Right atrium auricular region (tissue), 2 donors: ENCODE results near the gene PDGFA. TPM values are rescaled to one million over a fixed set of nuclear protein-coding genes. Genes with fewer than 3 reads are reported as not detected.

Experiments used
- DNase-seq: peaks from one replicate; pipeline ENCODE4 v3.0.0-alpha.2; 2019; ENCODE audit warnings: low spot score
- H3K27ac ChIP-seq, 2 donors: fragments of 200-600 bp; sonication (generic); 1 replicate in 1 of 2; 2 replicates in 1 of 2; pipeline ENCODE4 v1.5.1; 2016 to 2019
- H3K27me3 ChIP-seq, 2 donors: fragments of 200-600 bp; sonication (generic); one replicate each; pipeline versions ENCODE4 v1.5.1 to v1.6.0; 2017 to 2019
- H3K36me3 ChIP-seq: fragments of 200-600 bp; sonication (generic); one replicate; pipeline ENCODE4 v1.5.1; 2016
- H3K4me1 ChIP-seq, 2 donors: fragments of 200-600 bp; sonication (generic); one replicate each; pipeline versions ENCODE4 v1.5.1 to v1.6.0; 2017 to 2019
- H3K4me3 ChIP-seq, 2 donors: fragments of 200-600 bp; sonication (generic); 1 replicate in 1 of 2; 2 replicates in 1 of 2; pipeline ENCODE4 v1.5.1; 2017 to 2019; ENCODE audit warnings: mild to moderate bottlenecking in 1 of 2, moderate library complexity in 1 of 2
- H3K9me3 ChIP-seq, 2 donors: fragments of 200-600 bp; sonication (generic); one replicate each; pipeline ENCODE4 v1.5.1; 2019
- total RNA-seq, 2 donors: library from RNA; depleted of rRNA; stranded (reverse); fragments of >200 nt; gene quantifications; one replicate each; pipeline ENCODE4 v1.1.0, GENCODE V29; 2016
- TF ChIP-seq, protein P1 (sequence below), 2 donors: fragments of 200-600 bp; sonication (generic); IDR thresholded peaks; one replicate each; pipeline ENCODE4 v1.5.1; 2019; ENCODE audit warnings: antibody characterized with exemption in 2 of 2

PDGFA gene
- total RNA-seq, 2 donors from 2014 or later, result 31.8 to 34.2 TPM

DNA sequence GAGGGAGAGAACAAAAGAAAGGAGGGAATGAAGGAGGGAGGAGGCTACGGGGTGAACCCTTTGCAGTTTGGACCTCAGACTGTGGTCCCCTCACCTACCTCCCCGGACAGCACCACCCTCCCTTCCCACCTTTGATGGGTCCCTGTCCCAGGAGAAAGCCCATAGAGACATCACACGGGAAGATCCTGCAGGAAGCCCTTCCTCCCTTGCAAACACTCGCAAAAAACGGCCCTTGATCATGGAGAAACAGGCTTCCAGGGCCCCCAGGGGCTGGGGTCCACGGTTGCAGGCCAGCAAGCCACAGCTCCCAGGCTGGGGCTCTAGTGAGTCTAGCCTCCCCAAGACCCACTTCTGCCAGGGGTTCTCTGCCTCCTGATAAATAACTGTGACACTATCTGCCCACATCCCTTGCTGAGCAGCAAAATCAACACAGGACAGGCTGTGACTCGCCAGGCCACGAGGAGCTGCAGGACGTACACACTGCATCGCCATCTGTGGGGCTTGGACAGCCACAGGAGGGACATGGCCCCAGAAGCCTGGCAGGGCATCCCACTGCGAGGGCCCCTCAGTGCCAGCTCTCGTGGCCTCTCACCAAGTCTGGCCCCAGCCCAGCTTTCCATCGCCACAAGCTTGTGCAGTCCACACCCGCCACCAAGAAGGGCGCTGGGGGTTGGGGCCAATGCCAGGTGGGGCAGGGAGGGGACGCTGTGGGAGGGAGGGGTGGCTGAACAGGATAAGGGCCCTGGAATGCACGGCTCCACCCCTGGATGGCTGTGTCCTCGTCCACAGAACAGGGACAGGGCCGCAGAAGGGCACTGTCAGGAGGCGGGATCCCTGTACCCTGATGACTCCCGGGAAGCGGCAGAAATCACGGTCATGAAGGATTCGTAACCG, 34.2 kb downstream of the PDGFA start:
- Histone ChIP-seq H3K4me3 (no peak overlapping the region), H3K27ac (no peak overlapping the region), H3K4me1 (peaks cover 0 to 15% of the 10 kb centered on the region in 2 donors), H3K36me3 (no peaks in the 10 kb centered on the region), H3K9me3 (no peaks in the 10 kb centered on the region), H3K27me3 (no peaks in the 10 kb centered on the region)
- TF ChIP-seq, protein P1, sequence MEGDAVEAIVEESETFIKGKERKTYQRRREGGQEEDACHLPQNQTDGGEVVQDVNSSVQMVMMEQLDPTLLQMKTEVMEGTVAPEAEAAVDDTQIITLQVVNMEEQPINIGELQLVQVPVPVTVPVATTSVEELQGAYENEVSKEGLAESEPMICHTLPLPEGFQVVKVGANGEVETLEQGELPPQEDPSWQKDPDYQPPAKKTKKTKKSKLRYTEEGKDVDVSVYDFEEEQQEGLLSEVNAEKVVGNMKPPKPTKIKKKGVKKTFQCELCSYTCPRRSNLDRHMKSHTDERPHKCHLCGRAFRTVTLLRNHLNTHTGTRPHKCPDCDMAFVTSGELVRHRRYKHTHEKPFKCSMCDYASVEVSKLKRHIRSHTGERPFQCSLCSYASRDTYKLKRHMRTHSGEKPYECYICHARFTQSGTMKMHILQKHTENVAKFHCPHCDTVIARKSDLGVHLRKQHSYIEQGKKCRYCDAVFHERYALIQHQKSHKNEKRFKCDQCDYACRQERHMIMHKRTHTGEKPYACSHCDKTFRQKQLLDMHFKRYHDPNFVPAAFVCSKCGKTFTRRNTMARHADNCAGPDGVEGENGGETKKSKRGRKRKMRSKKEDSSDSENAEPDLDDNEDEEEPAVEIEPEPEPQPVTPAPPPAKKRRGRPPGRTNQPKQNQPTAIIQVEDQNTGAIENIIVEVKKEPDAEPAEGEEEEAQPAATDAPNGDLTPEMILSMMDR (IDR thresholded peaks at IDR 0.05), result no peak
- no peak for DNase-seq

- Histone ChIP-seq H3K4me1 (peaks cover 0 to 19% of the 10 kb centered on the region in 2 donors), H3K4me3 (no peak overlapping the region), H3K27me3 (no peaks in the 10 kb centered on the region), H3K36me3 (no peaks in the 10 kb centered on the region), H3K9me3 (no peaks in the 10 kb centered on the region), H3K27ac (no peak overlapping the region)
- TF ChIP-seq, protein P1 (IDR thresholded peaks at IDR 0.05), result no peak
- no peak for DNase-seq
Measured at GRCh38 chr7:484356-485101, 35.1 kb downstream of the PDGFA start.

- no peaks in the 10 kb centered on the region for H3K9me3 ChIP-seq
- H3K27ac ChIP-seq, result no peak overlapping the region
- no peaks in the 10 kb centered on the region for H3K27me3 ChIP-seq
- H3K4me3 ChIP-seq, result no peak overlapping the region
- DNase-seq, result no peak
- peaks cover 0 to 19% of the 10 kb centered on the region in 2 donors for H3K4me1 ChIP-seq
- TF ChIP-seq, protein P1 (IDR thresholded peaks at IDR 0.05), result no peak
- H3K36me3 ChIP-seq, result no peaks in the 10 kb centered on the region
Measured at GRCh38 chr7:483656-484355, 35.8 kb downstream of the PDGFA start.

DNA sequence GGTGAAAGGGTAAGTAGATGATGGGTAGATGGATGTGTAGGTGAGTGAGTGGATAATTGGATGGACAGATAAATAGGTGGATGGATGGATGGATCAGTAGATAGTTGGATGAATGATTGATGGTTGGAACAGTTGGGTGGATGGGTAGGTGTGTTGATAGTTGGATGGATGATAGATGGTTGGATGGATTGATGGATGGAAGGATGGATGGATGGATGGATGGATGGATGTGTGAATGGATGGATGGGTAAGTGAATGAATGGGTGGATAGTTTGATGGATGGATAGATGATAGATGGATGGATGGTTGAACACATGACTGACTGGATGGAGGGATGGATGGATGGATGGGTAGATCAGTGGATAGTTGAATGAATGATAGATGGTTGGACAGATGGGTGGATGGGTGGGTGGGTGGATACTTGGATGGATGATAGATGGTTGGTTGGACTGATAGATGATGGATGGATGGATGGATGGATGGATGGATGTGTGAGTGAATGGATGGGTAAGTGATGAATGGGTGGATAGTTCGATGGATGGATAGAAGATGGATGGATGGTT, 37.0 kb downstream of the PDGFA start:
- no peak for DNase-seq

More for the DNA sequence above, 37.0 kb downstream of the PDGFA start:
- H3K27ac ChIP-seq, result no peak overlapping the region
- no peaks in the 10 kb centered on the region for H3K9me3 ChIP-seq
- TF ChIP-seq, protein P1 (IDR thresholded peaks at IDR 0.05), result no peak
- H3K4me1 ChIP-seq, result peaks cover 0 to 19% of the 10 kb centered on the region in 2 donors
- H3K36me3 ChIP-seq, result no peaks in the 10 kb centered on the region
- H3K27me3 ChIP-seq, result no peaks in the 10 kb centered on the region
- no peak overlapping the region for H3K4me3 ChIP-seq
